Keratinocyte (primary cell): ENCODE results near the gene APBB2. TPM values are rescaled to one million over a fixed set of nuclear protein-coding genes. Genes with fewer than 3 reads are reported as not detected.

Experiments
- DNase-seq: peaks from one replicate; pipeline ENCODE4 v3.0.0-alpha.2; 2011; ENCODE audit warnings: low read depth, missing footprints, low spot score
- FAIRE-seq: peaks from 2 replicates; lab custom pipeline; 2011; peaks lifted over from hg19 to GRCh38; lab: Jason Lieb, UNC
- H2AFZ ChIP-seq: 2 replicates; pipeline ENCODE4 v1.6.0; 2012; ENCODE audit warnings: low read length, control low read depth, inconsistent platforms; ENCODE audit not compliant: control insufficient read depth
- H3K27ac ChIP-seq: 2 replicates; pipeline ENCODE4 v1.5.1; 2011; ENCODE audit warnings: low read length; ENCODE audit not compliant: control insufficient read depth, insufficient read depth
- H3K27me3 ChIP-seq: 3 replicates; pipeline ENCODE4 v1.6.0; 2011; ENCODE audit warnings: low read length; ENCODE audit not compliant: control insufficient read depth, insufficient read depth; ENCODE audit errors: extremely low read depth
- H3K36me3 ChIP-seq, 2 experiments: 2 replicates in 1 of 2; 3 replicates in 1 of 2; pipeline ENCODE4 v1.5.1; 2011; ENCODE audit warnings: low read length in 2 of 2, mild to moderate bottlenecking in 1 of 2; ENCODE audit not compliant: control insufficient read depth in 2 of 2, insufficient read depth in 2 of 2; ENCODE audit errors: extremely low read depth in 1 of 2
- H3K4me1 ChIP-seq: 3 replicates; pipeline ENCODE4 v1.5.1; 2011; ENCODE audit warnings: low read length; ENCODE audit not compliant: control insufficient read depth, insufficient read depth; ENCODE audit errors: extremely low read depth
- H3K4me2 ChIP-seq: 3 replicates; pipeline ENCODE4 v1.6.0; 2011; ENCODE audit warnings: low read depth, low read length; ENCODE audit not compliant: control insufficient read depth, insufficient read depth; ENCODE audit errors: extremely low read depth
- H3K4me3 ChIP-seq, 3 experiments: fragments of 200-600 bp in 1 of 3; sonication (generic) in 1 of 3; 2 replicates in 2 of 3; 3 replicates in 1 of 3; pipeline ENCODE4 v1.5.1; 2011 to 2016; ENCODE audit warnings: low read length in 3 of 3, mild to moderate bottlenecking in 3 of 3, control low read depth in 2 of 3, inconsistent platforms in 1 of 3, low read depth in 1 of 3, mixed read lengths in 1 of 3, mixed run types in 1 of 3, moderate library complexity in 1 of 3; ENCODE audit not compliant: control insufficient read depth in 2 of 3, insufficient read depth in 2 of 3; ENCODE audit errors: extremely low read depth in 1 of 3
- H3K79me2 ChIP-seq: 2 replicates; pipeline ENCODE4 v1.6.0; 2012; ENCODE audit warnings: low read length; ENCODE audit not compliant: control insufficient read depth, insufficient read depth
- H3K9ac ChIP-seq: 3 replicates; pipeline ENCODE4 v1.6.0; 2011; ENCODE audit warnings: low read length; ENCODE audit not compliant: control insufficient read depth, insufficient read depth; ENCODE audit errors: extremely low read depth
- H3K9me1 ChIP-seq: 3 replicates; pipeline ENCODE4 v1.6.0; 2011; ENCODE audit warnings: low read length; ENCODE audit not compliant: control insufficient read depth, insufficient read depth; ENCODE audit errors: extremely low read depth
- H3K9me3 ChIP-seq: 2 replicates; pipeline ENCODE4 v1.5.1; 2012; ENCODE audit warnings: low read depth, low read length; ENCODE audit not compliant: control insufficient read depth
- H4K20me1 ChIP-seq: 3 replicates; pipeline ENCODE4 v1.6.0; 2011; ENCODE audit warnings: low read length; ENCODE audit not compliant: control insufficient read depth, insufficient read depth; ENCODE audit errors: extremely low read depth
- EZH2 ChIP-seq: IDR thresholded peaks from one replicate; pipeline ENCODE4 v1.6.1; 2012; ENCODE audit warnings: inconsistent platforms, mild to moderate bottlenecking, low read length, moderate library complexity
- dilution Hi-C: fragments of 300-500 bp; cut with MboI; formaldehyde crosslinking; loops from one replicate; pipeline ENCODE4 v1.7.0; 2020; ENCODE audit warnings: low sequenced_read_pairs; ENCODE audit not compliant: extremely low pct_ligation_motif_present
- polyA plus RNA-seq, 5 experiments: library from polyadenylated mRNA; depleted of rRNA in 3 of 5; stranded (reverse) in 3 of 5; stranded (forward) in 1 of 5; unstranded in 1 of 5; fragments of >200 nt; gene quantifications; 1 replicate in 1 of 5; 2 replicates in 3 of 5; 3 replicates in 1 of 5; pipeline versions ENCODE4 v1.2.1 to v1.2.3, GENCODE V29; 2011 to 2012; ENCODE audit warnings: missing spikeins in 2 of 5, low read depth in 1 of 5, low replicate concordance in 1 of 5
- small RNA-seq, 3 experiments: library from RNA; depleted of rRNA; stranded (forward); fragments of <200 nt; gene quantifications; one replicate each; pipeline ENCODE3, GENCODE V24; 2012; ENCODE audit warnings: low read depth in 3 of 3, low replicate concordance in 1 of 3; ENCODE audit not compliant: insufficient read length in 3 of 3
- TF ChIP-seq, protein P1 (sequence below), 3 experiments: IDR thresholded peaks in 1 of 3; conservative IDR thresholded peaks in 1 of 3; optimal IDR thresholded peaks in 1 of 3; 2 replicates in 2 of 3; 3 replicates in 1 of 3; pipeline versions ENCODE3 to v1.5.1; 2011; ENCODE audit warnings: low read length in 3 of 3, mild to moderate bottlenecking in 3 of 3, moderate library complexity in 2 of 3, control low read depth in 1 of 3, inconsistent platforms in 1 of 3; ENCODE audit not compliant: insufficient read depth in 2 of 3; ENCODE audit errors: extremely low read depth in 1 of 3

APBB2 gene
- polyA plus RNA-seq, 1 donor (not counting 4 experiments of a cell fraction or from before 2014, with no cell fraction given), result 57.3 TPM

DNA sequence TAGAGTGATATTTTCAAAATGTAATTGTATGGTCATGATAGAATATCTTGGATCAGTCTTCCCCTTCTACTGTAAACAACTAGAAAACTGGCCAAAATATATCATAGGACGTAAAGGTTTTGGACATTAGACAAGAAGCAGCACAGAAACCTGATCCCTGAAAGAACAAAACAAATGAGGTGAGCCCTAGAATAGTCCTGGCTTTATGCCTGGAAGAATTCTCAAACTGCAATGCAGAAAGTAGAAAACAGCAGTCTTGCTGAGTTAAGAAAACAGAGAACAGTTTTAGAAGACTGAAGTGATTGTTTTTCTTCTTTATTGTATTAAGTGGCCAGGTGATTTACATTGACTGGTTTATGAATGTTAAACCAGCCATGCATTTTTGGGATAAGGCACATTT, 445.1 kb downstream of the APBB2 start:
- Histone ChIP-seq H3K27ac (no peak overlapping the region), H4K20me1 (no peaks in the 10 kb centered on the region), H3K27me3 (no peaks in the 10 kb centered on the region), H3K9me1 (no peaks in the 10 kb centered on the region), H3K36me3 (no peaks in the 10 kb centered on the region), H3K9me3 (no peaks in the 10 kb centered on the region), H3K4me1 (no peaks in the 10 kb centered on the region), H3K4me2 (no peak overlapping the region), H3K4me3 (no peak overlapping the region), H2AFZ (no peak overlapping the region), H3K79me2 (no peaks in the 10 kb centered on the region), H3K9ac (no peak overlapping the region)
- no peak for DNase-seq
- no peak for TF ChIP-seq EZH2
- TF ChIP-seq, protein P1, sequence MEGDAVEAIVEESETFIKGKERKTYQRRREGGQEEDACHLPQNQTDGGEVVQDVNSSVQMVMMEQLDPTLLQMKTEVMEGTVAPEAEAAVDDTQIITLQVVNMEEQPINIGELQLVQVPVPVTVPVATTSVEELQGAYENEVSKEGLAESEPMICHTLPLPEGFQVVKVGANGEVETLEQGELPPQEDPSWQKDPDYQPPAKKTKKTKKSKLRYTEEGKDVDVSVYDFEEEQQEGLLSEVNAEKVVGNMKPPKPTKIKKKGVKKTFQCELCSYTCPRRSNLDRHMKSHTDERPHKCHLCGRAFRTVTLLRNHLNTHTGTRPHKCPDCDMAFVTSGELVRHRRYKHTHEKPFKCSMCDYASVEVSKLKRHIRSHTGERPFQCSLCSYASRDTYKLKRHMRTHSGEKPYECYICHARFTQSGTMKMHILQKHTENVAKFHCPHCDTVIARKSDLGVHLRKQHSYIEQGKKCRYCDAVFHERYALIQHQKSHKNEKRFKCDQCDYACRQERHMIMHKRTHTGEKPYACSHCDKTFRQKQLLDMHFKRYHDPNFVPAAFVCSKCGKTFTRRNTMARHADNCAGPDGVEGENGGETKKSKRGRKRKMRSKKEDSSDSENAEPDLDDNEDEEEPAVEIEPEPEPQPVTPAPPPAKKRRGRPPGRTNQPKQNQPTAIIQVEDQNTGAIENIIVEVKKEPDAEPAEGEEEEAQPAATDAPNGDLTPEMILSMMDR (optimal IDR thresholded peaks at IDR 0.05 in 1 of 3, IDR thresholded peaks at IDR 0.05 in 1 of 3, conservative IDR thresholded peaks at IDR 0.05 in 1 of 3; ENCODE audit: extremely low read depth in 1 of 3, insufficient read depth in 2 of 3, low read length in 3 of 3), result no peak
- no peak for FAIRE-seq
- dilution Hi-C loops, result no loop called here

DNA sequence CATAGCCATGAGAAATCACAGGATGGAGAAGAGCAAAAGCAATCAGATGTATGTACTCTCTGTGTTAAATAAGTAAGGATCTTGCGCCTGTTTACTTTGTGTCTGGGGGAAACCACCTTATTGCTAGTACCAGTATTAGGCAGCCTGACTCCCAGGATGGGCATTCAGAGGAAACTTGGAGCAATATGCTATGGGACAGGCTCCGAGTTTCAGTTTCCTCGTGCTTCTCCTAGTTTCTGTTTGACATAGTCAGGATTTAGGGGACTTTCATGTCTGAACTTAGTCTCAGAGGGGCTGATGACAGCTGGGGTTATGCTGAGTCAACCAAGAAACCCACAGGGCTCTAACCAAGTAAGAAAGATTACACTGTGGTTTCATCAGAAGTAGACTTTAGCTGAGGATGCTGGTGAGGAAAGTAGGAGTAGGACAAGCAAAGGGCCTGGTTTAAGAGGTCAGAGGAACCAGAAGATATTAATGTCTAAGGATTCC, 451.1 kb downstream of the APBB2 start:
- no peak overlapping the region for H3K27ac ChIP-seq
- no peak for FAIRE-seq
- dilution Hi-C loops, result no loop called here

More for the DNA sequence above, 451.1 kb downstream of the APBB2 start:
- Histone ChIP-seq H3K9me1 (no peaks in the 10 kb centered on the region), H4K20me1 (no peaks in the 10 kb centered on the region), H3K9me3 (no peaks in the 10 kb centered on the region), H3K4me3 (no peak overlapping the region), H3K9ac (no peak overlapping the region), H3K36me3 (no peaks in the 10 kb centered on the region), H2AFZ (no peak overlapping the region), H3K27me3 (no peaks in the 10 kb centered on the region), H3K4me1 (no peaks in the 10 kb centered on the region), H3K79me2 (no peaks in the 10 kb centered on the region), H3K4me2 (no peak overlapping the region)
- DNase-seq, result no peak
- no peak for TF ChIP-seq EZH2
- TF ChIP-seq, protein P1 (optimal IDR thresholded peaks at IDR 0.05 in 1 of 3, IDR thresholded peaks at IDR 0.05 in 1 of 3, conservative IDR thresholded peaks at IDR 0.05 in 1 of 3; ENCODE audit: extremely low read depth in 1 of 3, insufficient read depth in 2 of 3, low read length in 3 of 3), result no peak

Small RNA genes within 50 kb of the gene (small RNA-seq; reads per million reads assigned to genes)
- 0 reads per million in 3 experiments for gene RF00019
- gene RNA5SP160, result 0 reads per million in 3 experiments
- 0 to 0.50 (median 0.33) reads per million in 3 experiments for gene RNU6-1195P
- 0 reads per million in 3 experiments for gene RNU6-836P

Other genes with a start within 250 kb of the APBB2 start
- 2.8 to 3.9 TPM (median 3.0 TPM) in 3 replicates for gene UCHL1, start 42.4 kb upstream of the APBB2 start, polyA plus RNA-seq